ENCODE results near the gene ARSJ. TPM values are rescaled to one million over a fixed set of nuclear protein-coding genes. Genes with fewer than 3 reads are reported as not detected.
"Not testable (repeated sequence)": the region's sequence is repeated elsewhere in the genome, so short reads cannot be mapped to it uniquely, and the experiment has no call there.

The ARSJ gene
- total and polyA plus RNA-seq, 2 of the 8 experiments (the other 6 are each of a cell fraction or from before 2014, with no cell fraction given) = 1.4 to 6.3 TPM

GRCh38 chr4:113924706-113925105 is 54.7 kb downstream of the ARSJ start:
- CTCF ChIA-PET (ENCODE audit: partially characterized antibody); H3K4ac ChIP-seq (replicated peaks; ENCODE audit: insufficient read length, low read depth, low read length); H3K79me2 ChIP-seq (ENCODE audit: control insufficient read depth in 1 of 2, insufficient read depth in 2 of 2, low read length in 2 of 2); H3K9ac ChIP-seq (replicated peaks in 1 of 4; ENCODE audit: extremely low read depth in 1 of 4, low read depth in 3 of 4, low read length in 3 of 4); H4K91ac ChIP-seq (replicated peaks; ENCODE audit: insufficient read length, low read length); H3K36me3 ChIP-seq (ENCODE audit: control insufficient read depth in 2 of 4, insufficient read depth in 4 of 4, low read length in 3 of 4); H2AK5ac ChIP-seq (ENCODE audit: low read depth, low read length); H3K79me1 ChIP-seq (ENCODE audit: low read depth, low read length); H3K4me1 ChIP-seq (replicated peaks in 1 of 4; ENCODE audit: control insufficient read depth in 3 of 4, insufficient read depth in 4 of 4, low read length in 3 of 4); H2BK5ac ChIP-seq (ENCODE audit: low read depth, low read length); H3K4me3 ChIP-seq (ENCODE audit: extremely low read depth in 1 of 4, insufficient read depth in 2 of 4, low read depth in 3 of 4, low read length in 4 of 4); H2AFZ ChIP-seq (ENCODE audit: low read length); H3K23ac ChIP-seq (ENCODE audit: insufficient read length); H3K27me3 ChIP-seq (replicated peaks in 1 of 4; ENCODE audit: control insufficient read depth in 3 of 4, extremely low read depth in 1 of 4, insufficient read depth in 3 of 4, low read length in 3 of 4); H2BK12ac ChIP-seq (ENCODE audit: low read depth, low read length); FAIRE-seq; H3K4me2 ChIP-seq (ENCODE audit: insufficient read depth in 1 of 2, low read depth in 2 of 2, low read length in 2 of 2); POLR2A ChIA-PET (ENCODE audit: partially characterized antibody); H4K8ac ChIP-seq (ENCODE audit: extremely low read depth, insufficient read depth, low read length); DNase-seq (ENCODE audit: low read depth in 1 of 2, low spot score in 2 of 2); H3K9me3 ChIP-seq (ENCODE audit: insufficient read depth in 2 of 2, low read depth in 1 of 2, low read length in 1 of 2); H2BK15ac ChIP-seq (ENCODE audit: low read length); H4K20me1 ChIP-seq (replicated peaks in 1 of 2; ENCODE audit: control insufficient read depth in 1 of 2, insufficient read depth in 2 of 2, low read length in 2 of 2); H4K5ac ChIP-seq (ENCODE audit: insufficient read length, low read depth, low read length); H3K23me2 ChIP-seq (ENCODE audit: low read depth, low read length); H3K56ac ChIP-seq (replicated peaks; ENCODE audit: insufficient read length, low read depth, low read length); H2BK120ac ChIP-seq (replicated peaks; ENCODE audit: low read depth, low read length); H3K27ac ChIP-seq (ENCODE audit: low read depth, low read length); H3K18ac ChIP-seq (ENCODE audit: extremely low read depth, low read length); H2BK20ac ChIP-seq (ENCODE audit: low read length); H3K14ac ChIP-seq (ENCODE audit: insufficient read length): not testable (repeated sequence)
- WGBS, 2 experiments (ENCODE audit: extremely low coverage in 1 of 2, insufficient coverage in 1 of 2, insufficient read length in 1 of 2, insufficient replicate concordance in 2 of 2, low coverage in 1 of 2, low lambda C conversion rate in 2 of 2, missing lambda C conversion rate in 1 of 2) = 94% methylated on average over 4 of the region's 4 CpGs; no CpG with 5 or more reads in 1 of the 2 experiments

Data from H1 (cell line).